GM18499 (cell line): ENCODE data around the gene STK32B.

Experiments used
- ATAC-seq: cut with Tn5 transposase; IDR thresholded peaks from one replicate; pipeline ENCODE4 v1.9.1; 2021; ENCODE audit warnings: moderate number of reproducible peaks; ENCODE audit not compliant: insufficient read depth, unreplicated experiment

Gene STK32B

GRCh38 chr4:5541169-5541568 lies 489.9 kb downstream of the STK32B start:
- no peak for ATAC-seq

DNA sequence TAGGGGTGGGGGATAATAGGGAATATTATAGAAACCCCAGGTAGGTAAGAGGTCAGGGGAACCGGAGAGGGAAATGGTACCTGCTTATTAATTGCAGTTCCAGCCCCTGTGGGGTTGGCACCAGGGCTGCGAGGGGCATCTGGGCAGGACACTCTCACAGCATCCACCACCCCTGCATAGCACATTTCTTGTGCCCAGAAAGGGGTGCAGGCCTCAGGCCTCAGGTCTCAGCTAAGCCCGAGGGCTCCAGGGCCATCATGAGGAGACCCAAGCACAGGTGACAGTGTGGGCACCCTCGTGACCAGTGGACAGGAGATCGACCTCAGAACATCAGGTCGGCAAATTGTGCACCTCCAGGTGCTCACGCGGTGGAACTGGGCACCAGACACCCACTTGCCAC lies 492.4 kb downstream of the STK32B start:
- no peak for ATAC-seq

- no peak for ATAC-seq
Measured at GRCh38 chr4:5544762-5545161, 493.5 kb downstream of the STK32B start.

DNA sequence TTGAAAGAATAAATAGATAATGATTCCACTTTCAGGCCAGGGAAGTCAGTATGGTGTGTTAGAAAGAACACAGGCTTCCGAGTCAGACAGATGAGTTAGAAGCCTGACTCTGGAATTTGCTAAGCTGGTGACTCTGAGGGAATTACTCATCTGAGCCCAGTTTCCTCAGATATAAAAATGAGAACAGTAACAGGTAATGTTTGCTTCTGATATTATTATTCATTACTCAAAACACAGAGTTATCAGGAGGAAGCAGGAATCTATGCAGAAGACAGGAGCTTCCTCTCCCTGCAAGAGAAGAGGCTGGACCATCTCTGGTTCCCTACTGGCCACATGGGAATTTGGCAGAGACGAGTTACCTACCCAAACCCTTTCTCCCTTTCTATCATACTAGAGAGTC lies 494.0 kb downstream of the STK32B start:
- ATAC-seq = no peak

- no peak for ATAC-seq
Measured at GRCh38 chr4:5547651-5548249, 496.5 kb downstream of the STK32B start.
